ENCODE measurements around the gene NAALADL1. TPM values are rescaled to one million over a fixed set of nuclear protein-coding genes. Genes with fewer than 3 reads are reported as not detected.

Gene NAALADL1
- total and polyA plus RNA-seq, 9 of the 15 experiments (the other 6 are each of a cell fraction or from before 2014, with no cell fraction given): 0.06 to 0.72 (median 0.22) TPM; not detected in 4

- TF ChIP-seq ZFP91 (CRISPR knock-in tag; IDR thresholded peaks at IDR 0.05) (peak; percentile 78; the same call in 1 of the 2 replicates), HDAC1 (IDR thresholded peaks at IDR 0.05) (peak in 1 of 2 experiments; percentile 83; a peak in 2 of 4 replicates), TCFL5 (CRISPR knock-in tag; conservative IDR thresholded peaks at IDR 0.05) (no peak), RFX5 (IDR thresholded peaks at IDR 0.05; ENCODE audit: low read depth, low read length) (no peak), ZNF830 (CRISPR knock-in tag; IDR thresholded peaks at IDR 0.05) (no peak), REST (IDR thresholded peaks at IDR 0.05; ENCODE audit: borderline replicate concordance) (no peak), REST (CRISPR knock-in tag; IDR thresholded peaks at IDR 0.05; ENCODE audit: low read depth) (peak; percentile 67; the same call in 1 of the 2 replicates), ELK3 (CRISPR knock-in tag; IDR thresholded peaks at IDR 0.05) (no peak), CHD1 (IDR thresholded peaks at IDR 0.05; ENCODE audit: low read length) (no peak), TOE1 (IDR thresholded peaks at IDR 0.05; ENCODE audit: borderline replicate concordance) (peak; percentile 84), TOE1 (CRISPR knock-in tag; IDR thresholded peaks at IDR 0.05; ENCODE audit: borderline replicate concordance, low read depth) (peak; percentile 76; the same call in 1 of the 2 replicates), CHD2 (IDR thresholded peaks at IDR 0.05; ENCODE audit: low read depth, low read length) (no peak), IRF9 (tag; IDR thresholded peaks at IDR 0.05) (peak; percentile 63)
These were observed 37.8 kb upstream of the NAALADL1 start, which contains the start of gene VPS51 (continued) for GRCh38 chr11:65095974-65096806.

Measured in K562 (cell line).